ENCODE data around the gene REEP1. TPM values are rescaled to one million over a fixed set of nuclear protein-coding genes. Genes with fewer than 3 reads are reported as not detected.

REEP1 gene, protein sequence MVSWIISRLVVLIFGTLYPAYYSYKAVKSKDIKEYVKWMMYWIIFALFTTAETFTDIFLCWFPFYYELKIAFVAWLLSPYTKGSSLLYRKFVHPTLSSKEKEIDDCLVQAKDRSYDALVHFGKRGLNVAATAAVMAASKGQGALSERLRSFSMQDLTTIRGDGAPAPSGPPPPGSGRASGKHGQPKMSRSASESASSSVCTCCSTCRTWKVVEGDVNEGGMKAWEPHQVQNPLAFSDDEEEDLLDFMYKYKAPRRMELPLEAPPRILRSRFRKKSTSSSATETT
- total RNA-seq (2022; extraction: Qiagen RNA extraction; ENCODE audit: low read depth) = 0.53 to 1.1 TPM (median 0.83 TPM) in 5 replicates

DNA sequence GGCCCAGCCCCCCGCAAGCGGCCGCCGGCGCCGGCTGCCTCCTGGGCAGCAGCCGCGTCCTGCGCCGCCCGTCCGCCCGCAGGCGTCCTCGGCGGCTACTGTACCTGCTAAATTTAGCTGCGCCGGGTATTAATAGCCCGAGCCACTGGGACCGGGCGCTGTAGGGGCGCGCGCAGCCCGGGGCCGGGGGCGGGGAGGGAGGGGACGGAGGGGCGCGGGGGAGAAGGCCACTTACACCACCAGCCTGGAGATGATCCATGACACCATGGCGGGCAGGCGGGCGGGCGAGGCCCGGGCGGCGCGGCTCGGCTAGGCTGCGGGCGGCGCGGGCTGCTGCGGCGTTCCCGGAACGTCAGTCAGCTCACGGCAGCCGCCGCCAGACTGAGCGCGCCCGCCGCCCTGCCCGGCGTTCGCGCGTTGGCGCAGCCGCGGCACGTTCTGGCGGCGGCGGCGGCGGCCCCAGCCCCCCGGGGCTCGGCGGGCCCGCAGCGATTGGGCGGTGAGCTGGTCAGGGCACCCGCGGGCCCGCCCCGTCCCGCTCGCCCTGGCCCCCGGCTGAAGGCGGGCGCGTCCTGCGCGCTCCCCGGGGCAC lies at the start of gene REEP1:
TSS of gene REEP1 (minus strand) at position 383 of the 592 bp plus-strand sequence. CDS start at position 267, 116 bp downstream.

DNA sequence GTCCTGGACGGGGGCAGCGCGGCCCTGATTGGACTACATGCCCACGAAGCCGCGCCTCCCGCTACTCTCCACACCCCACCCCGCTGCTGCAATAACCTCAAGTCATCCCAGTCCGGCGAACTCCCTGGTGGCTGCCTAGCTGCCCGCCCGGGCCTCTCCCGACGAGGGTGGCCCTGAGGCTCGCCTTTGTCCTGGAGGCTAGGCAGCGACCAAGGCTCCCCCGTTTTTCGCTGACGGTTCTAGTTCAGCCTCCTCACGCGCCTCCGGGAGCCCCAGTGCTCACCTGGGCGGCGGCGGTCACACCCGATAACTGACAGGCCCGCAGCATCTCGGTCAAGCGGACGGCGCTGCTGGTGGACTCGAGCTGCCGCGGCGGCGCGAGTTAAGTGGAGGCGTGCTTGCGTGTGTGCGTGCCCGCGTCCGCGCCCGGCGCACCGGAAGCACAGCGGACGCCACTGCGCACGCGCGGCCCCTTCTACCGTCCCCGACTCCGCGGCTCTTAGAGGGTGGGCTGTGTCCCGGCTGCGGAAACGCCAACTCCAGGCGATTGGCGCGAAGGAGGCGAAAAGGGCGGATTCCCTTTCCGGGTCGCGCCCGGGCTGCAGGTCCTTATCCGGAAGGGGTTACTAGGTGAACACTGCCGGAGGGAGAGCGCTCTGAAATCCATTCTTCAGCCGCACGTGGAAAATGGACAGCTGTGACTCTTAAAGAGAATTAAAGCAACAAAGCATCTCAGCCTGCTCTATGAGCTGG lies 142.2 kb downstream of the REEP1 start, which contains the start of gene IMMT:
TSS of gene IMMT (minus strand) at position 408 of the 753 bp plus-strand sequence. CDS start at position 328, 80 bp downstream.

Other genes starting within 250 kb of the REEP1 start
- gene POLR1A, start 231.7 kb downstream of the REEP1 start, total RNA-seq (2022; extraction: Qiagen RNA extraction; ENCODE audit: low read depth) = 21.1 to 30.1 TPM (median 29.9 TPM) in 5 replicates
- gene PTCD3, start 231.4 kb downstream of the REEP1 start, total RNA-seq (2022; extraction: Qiagen RNA extraction; ENCODE audit: low read depth) = 56.1 to 96.5 TPM (median 78.1 TPM) in 5 replicates
- 108 to 126 TPM (median 117 TPM) in 5 replicates for gene IMMT, start 142.2 kb downstream of the REEP1 start, total RNA-seq (2022; extraction: Qiagen RNA extraction; ENCODE audit: low read depth)
- gene MRPL35, start 138.2 kb downstream of the REEP1 start, total RNA-seq (2022; extraction: Qiagen RNA extraction; ENCODE audit: low read depth) = 70.0 to 93.2 TPM (median 78.7 TPM) in 5 replicates
- gene KDM3A, start 103.7 kb upstream of the REEP1 start, total RNA-seq (2022; extraction: Qiagen RNA extraction; ENCODE audit: low read depth) = 24.2 to 31.2 TPM (median 29.7 TPM) in 5 replicates
- 120 to 131 TPM (median 131 TPM) in 5 replicates for gene CHMP3, start 225.8 kb upstream of the REEP1 start, total RNA-seq (2022; extraction: Qiagen RNA extraction; ENCODE audit: low read depth)

Data from A549 treated with DMSO at 1 μM for 4 hours (cell line).